ENCODE results near the gene MYO5B.
"Not testable (repeated sequence)": the region's sequence is repeated elsewhere in the genome, so short reads cannot be mapped to it uniquely, and the experiment has no call there.

The MYO5B gene

DNA sequence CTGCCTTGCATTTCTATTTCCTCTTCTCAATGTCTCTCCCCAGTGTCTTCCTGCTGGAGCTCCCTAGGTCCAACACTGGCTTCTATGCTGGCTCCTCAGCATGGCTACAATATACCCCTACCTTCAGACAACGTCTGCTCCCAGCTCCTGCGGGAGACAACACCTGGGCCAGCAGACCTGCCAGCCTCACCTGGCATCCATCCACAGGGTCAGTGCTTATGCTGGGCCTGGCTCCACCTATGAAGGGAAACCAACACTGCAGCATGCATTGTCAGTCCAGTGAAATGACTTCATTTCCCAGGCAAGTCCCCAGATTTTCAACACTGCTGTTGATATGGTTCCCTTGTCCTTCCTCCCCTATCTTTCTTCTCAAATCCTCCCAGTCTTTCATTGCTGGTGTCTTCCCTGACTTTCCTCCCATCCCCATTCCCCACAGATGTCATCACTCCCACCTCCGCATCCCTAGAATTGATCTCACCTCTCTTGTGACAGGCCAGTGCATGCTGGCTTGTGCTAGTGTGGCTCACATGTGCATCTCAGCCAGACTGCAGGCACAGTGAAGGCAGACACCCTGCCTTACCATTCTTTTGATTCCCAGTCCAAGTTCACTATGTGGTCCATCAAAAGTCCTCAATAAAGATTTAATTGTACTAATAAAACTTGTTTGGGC is 98.0 kb downstream of the MYO5B start:
- no peak for TF ChIP-seq CTCF (IDR thresholded peaks at IDR 0.05; ENCODE audit: low read depth, low read length, missing control alignments)
- in situ Hi-C loops (cut with HindIII; ENCODE audit: low pct_ligation_motif_present, low sequenced_read_pairs) = no loop called here
- no peaks in the 10 kb centered on the region for H3K27me3 ChIP-seq (replicated peaks)
- no peaks in the 10 kb centered on the region for H3K36me3 ChIP-seq (replicated peaks)
- no peak overlapping the region for H3K27ac ChIP-seq
- H3K4me3 ChIP-seq (ENCODE audit: low read depth, low read length) = no peak overlapping the region
- no peak for DNase-seq

- in situ Hi-C loops (cut with HindIII; ENCODE audit: low pct_ligation_motif_present, low sequenced_read_pairs); H3K27me3 ChIP-seq (replicated peaks); H3K36me3 ChIP-seq (replicated peaks); H3K27ac ChIP-seq; H3K4me3 ChIP-seq (ENCODE audit: low read depth, low read length); DNase-seq: not testable (repeated sequence)
These were observed 100.2 kb downstream of the MYO5B start for GRCh38 chr18:50094786-50095185.

GRCh38 chr18:50094221-50094773 is 100.7 kb downstream of the MYO5B start:
- DNase-seq = no peak
- Histone ChIP-seq H3K36me3 (replicated peaks) (no peaks in the 10 kb centered on the region), H3K27me3 (replicated peaks) (no peaks in the 10 kb centered on the region), H3K27ac (no peak overlapping the region), H3K4me3 (ENCODE audit: low read depth, low read length) (no peak overlapping the region)
- in situ Hi-C loops (cut with HindIII; ENCODE audit: low pct_ligation_motif_present, low sequenced_read_pairs) = no loop called here
- TF ChIP-seq CTCF (IDR thresholded peaks at IDR 0.05; ENCODE audit: low read depth, low read length, missing control alignments) = no peak

- Histone ChIP-seq H3K27me3 (replicated peaks) (no peaks in the 10 kb centered on the region), H3K36me3 (replicated peaks) (no peaks in the 10 kb centered on the region), H3K27ac (no peak overlapping the region), H3K4me3 (ENCODE audit: low read depth, low read length) (no peak overlapping the region)
- DNase-seq = no peak
- in situ Hi-C loops (cut with HindIII; ENCODE audit: low pct_ligation_motif_present, low sequenced_read_pairs) = no loop called here
- no peak for TF ChIP-seq CTCF (IDR thresholded peaks at IDR 0.05; ENCODE audit: low read depth, low read length, missing control alignments)
These were observed 101.4 kb downstream of the MYO5B start for GRCh38 chr18:50093366-50094064.

- H3K36me3 ChIP-seq (replicated peaks) = no peaks in the 10 kb centered on the region
- H3K27ac ChIP-seq = no peak overlapping the region
- in situ Hi-C loops (cut with HindIII; ENCODE audit: low pct_ligation_motif_present, low sequenced_read_pairs) = no loop called here
- TF ChIP-seq CTCF (IDR thresholded peaks at IDR 0.05; ENCODE audit: low read depth, low read length, missing control alignments) = no peak
- DNase-seq = no peak
- no peak overlapping the region for H3K4me3 ChIP-seq (ENCODE audit: low read depth, low read length)
- no peaks in the 10 kb centered on the region for H3K27me3 ChIP-seq (replicated peaks)
These were observed 102.6 kb downstream of the MYO5B start for GRCh38 chr18:50092245-50092805.

GRCh38 chr18:50091509-50092244 is 103.3 kb downstream of the MYO5B start:
- no peak for DNase-seq
- TF ChIP-seq CTCF (IDR thresholded peaks at IDR 0.05; ENCODE audit: low read depth, low read length, missing control alignments) = no peak
- in situ Hi-C loops (cut with HindIII; ENCODE audit: low pct_ligation_motif_present, low sequenced_read_pairs) = no loop called here
- no peak overlapping the region for H3K4me3 ChIP-seq (ENCODE audit: low read depth, low read length)
- no peaks in the 10 kb centered on the region for H3K27me3 ChIP-seq (replicated peaks)
- H3K27ac ChIP-seq = no peak overlapping the region
- no peaks in the 10 kb centered on the region for H3K36me3 ChIP-seq (replicated peaks)
